GM19463 (cell line): ENCODE data around the gene SHISA4.
A peak's percentile ranks its signal among the peaks of the same experiment; 100 is the strongest.

Experiments
- ATAC-seq: cut with Tn5 transposase; IDR thresholded peaks from one replicate; pipeline ENCODE4 v1.9.1; 2021; ENCODE audit warnings: mild to moderate bottlenecking, moderate library complexity; ENCODE audit not compliant: unreplicated experiment

Gene SHISA4

DNA sequence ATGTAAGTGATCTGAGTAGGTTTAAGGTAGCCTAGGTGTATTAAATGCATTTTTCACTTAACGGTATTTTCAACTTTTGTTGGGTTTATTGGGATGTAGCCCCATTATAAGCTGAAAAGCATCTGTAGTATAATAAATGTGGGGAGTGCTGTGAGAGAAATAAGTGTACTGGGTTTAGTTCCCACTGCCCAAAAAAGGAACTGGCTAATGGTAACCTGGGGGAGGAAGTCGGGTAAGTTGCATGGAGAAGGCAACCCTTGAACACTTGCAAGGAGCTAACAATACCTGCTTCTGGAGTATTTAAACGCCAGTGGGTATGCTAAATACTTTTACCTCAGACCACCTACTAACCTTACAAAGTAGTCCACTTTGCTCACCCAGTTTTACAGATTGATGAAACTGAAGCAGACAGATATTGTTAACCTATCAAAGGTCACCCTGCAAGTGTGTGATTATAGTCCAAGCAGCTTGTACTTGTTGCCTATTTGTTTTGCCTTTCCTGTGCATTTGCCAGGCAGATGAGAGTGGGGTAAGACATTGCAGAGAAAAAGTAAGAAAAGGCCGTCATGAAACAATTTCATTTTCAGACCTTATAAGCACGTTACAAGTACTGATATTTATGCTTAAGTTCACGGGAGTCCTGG is 7.6 kb upstream of the SHISA4 start:
- ATAC-seq, result no peak

DNA sequence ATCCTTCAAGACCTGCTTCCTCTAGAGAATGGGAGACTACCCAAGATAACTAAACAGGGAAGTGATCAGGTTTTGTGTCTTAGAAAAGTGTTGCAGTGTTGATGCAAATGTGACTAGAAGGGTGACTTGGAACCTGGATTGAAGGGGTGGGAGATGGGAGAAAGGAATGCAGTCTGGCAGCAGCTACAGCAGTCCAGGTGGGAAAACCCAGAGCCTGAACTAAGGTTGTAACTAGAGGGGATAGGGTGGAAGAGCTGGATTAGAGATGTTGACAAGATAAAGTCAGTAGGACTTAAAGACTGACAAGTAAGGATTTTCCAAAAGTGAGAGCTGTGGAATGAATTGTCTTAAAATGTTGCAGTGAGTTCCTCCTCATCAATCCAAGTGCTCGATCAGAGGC is 7.1 kb upstream of the SHISA4 start:
- ATAC-seq, result no peak

- ATAC-seq, result peak; percentile 56
These were observed 6.0 kb upstream of the SHISA4 start for GRCh38 chr1:201882665-201883132.

DNA sequence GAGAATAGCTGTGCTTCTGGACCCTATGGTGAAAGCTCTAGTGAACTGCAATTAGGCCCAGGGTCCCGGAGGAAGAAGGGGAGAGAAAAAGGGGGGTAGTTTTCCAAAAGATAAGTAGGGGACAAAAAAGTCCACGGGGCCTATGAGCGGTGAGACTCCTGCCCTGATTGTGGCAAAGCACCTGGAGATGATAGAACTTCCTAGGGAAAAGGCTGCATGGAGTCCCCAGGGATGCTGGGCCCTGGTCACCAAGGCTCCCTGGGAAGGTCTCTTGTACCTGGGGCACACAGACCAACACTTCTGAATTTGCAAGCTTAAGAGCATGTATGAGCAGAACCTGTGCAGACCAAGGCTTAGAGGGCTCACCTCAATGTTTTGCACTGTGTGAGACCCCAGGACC is 5.4 kb upstream of the SHISA4 start:
- no peak for ATAC-seq

- no peak for ATAC-seq
These were observed 4.9 kb upstream of the SHISA4 start for GRCh38 chr1:201883786-201884185.

GRCh38 chr1:201884425-201884824 is 4.3 kb upstream of the SHISA4 start:
- no peak for ATAC-seq

DNA sequence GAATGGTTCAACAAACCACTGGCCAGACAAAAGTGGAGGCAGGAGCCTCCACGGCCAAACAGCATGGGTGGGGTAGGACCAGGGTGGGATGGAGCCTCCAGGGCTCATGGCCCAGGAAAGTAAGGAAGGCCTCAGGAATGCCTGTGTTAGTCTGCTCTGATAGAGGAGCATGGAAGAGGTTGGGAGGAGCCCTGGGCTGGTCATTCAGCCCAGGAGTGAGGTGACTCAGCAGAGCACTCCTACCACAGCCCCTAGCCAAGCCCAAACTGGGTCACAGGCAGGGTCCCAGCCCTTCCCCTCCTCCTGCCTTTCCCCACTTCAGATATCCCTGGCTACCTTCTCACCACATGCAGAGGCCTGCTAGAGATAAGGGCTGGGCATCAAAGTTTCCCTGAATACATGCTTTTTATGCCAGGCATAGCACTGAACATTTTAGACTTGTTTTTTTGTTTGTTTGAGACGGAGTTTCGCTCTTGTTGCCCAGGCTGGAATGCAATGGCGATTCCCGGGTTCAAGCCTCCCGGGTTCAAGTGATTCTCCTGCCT is 3.1 kb upstream of the SHISA4 start:
- no peak for ATAC-seq

DNA sequence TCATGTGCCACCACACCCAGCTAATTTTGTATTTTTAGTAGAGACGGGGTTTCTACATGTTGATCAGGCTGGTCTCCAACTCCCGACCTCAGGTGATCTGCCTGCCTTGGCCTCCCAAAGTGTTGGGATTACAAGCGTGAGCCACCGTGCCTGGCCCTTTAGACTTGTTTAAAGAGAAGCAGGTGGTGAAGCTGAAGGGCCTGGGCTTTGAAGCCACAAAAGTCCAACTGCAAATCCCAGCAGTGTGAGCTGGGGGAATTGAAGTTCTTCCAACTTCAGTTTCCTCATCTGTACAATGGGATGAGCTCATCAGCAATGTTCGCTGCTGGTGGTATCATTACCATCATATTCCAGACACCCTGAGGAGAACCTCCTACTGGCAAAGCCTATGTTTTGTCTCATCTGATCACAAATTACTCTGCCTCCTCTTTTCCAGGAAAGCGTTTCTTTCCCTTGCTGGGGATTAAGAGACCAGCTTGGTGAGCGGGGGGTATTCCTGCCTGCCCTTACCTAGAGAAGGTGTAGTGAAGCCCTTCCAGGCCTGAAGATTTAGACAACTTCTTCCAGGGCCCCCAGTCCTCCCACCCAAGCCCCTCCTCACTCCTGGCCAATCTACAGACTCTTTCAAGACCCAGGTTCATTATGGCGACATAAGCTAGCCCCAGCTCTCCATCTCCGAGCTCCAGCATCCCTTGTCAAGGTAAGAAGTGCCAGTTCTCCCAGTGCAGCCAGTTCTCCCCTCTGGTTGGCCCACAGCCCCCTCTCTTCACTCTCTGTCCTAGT is 2.4 kb upstream of the SHISA4 start:
- ATAC-seq, result no peak

DNA sequence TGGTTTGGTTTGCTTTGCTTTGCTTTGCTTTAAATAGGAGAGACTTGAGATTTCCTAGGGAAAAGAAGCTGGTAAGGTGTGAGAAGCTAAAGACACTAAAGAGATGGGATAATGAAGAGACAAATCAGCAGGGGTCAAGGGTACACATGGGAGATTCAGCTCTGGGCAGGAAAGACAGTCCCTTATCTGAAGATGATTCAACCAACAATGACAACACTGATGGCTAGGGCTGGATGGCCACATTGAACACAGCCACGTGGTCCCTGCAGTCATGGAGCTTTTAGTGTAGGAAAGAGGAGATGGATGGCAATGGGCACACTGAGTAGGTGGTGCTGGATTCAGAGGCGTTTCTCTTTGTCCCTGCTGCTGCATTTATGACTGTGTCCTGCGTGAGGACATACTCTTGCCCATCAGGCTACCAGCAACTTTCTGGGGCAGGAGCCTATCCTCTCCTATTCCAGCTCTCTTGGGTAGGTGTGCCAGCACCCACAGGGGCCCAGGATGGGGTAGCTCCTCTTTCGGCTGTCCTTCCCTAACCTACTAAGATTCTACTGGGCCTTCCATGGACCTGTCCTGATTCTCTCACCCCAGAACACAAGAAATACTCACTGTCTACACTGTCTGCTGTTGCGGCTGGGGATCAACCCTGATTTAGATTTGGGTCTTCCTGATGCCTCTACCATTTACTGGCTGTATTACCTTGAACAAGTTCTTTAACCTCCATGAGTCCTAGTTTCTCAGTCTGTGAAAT is 1.4 kb upstream of the SHISA4 start:
- no peak for ATAC-seq

DNA sequence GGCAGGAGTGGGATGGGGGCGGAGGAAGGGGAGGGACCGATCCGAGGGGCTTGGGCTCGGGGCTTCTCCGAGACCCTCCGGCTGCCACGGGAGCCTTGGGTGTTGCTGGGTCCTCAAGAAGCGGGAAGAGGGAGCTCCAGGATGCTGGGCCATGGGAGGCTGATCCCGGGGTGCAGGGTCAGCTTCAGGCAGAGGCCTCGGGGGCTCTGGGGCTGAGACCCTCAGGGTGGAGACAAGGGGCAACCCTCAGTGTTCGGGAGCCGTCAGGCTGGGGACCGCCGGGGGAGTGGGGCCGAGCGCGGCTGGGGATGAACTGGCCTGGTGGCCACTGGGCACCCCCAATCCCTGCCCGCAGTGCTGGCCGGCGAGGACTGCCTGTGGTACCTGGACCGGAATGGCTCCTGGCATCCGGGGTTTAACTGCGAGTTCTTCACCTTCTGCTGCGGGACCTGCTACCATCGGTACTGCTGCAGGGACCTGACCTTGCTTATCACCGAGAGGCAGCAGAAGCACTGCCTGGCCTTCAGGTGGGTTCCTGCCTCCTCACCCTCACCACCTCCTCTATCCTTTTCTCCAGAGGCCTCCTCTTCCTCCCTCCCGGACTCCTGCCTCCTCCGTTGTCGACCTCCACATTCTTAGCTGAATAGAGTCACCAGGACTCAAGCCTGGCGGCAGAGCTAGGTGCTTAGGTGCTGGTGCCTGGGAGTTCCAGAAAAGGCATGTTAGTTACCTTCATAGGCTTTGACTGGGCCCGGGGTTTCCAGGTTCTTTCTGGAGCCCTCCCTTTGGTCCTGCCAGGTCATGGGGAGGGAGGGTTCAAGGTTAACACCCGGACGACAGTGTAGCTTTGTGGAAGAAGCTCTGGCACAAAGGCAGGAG is 631 bp downstream of the SHISA4 start:
- no peak for ATAC-seq

DNA sequence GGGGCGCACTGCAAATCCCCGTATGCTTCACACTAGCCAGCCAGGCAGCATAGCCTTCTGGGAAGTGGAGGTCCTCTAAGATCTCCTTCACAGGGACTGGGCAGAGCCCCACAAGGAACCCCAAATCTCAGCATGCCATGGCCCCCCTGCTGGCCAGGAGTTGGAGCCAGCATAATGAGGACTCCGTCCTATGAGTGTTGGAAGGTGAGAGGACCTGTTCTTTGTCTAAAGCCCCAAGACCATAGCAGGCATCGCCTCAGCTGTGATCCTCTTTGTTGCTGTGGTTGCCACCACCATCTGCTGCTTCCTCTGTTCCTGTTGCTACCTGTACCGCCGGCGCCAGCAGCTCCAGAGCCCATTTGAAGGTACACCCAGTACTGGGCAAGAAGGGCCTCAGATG is 1.5 kb downstream of the SHISA4 start:
- no peak for ATAC-seq

- ATAC-seq, result no peak
These were observed 2.2 kb downstream of the SHISA4 start for GRCh38 chr1:201890806-201891450.

GRCh38 chr1:201891451-201892045 is 2.9 kb downstream of the SHISA4 start:
- ATAC-seq, result no peak

- no peak for ATAC-seq
These were observed 3.5 kb downstream of the SHISA4 start for GRCh38 chr1:201892211-201892610.

DNA sequence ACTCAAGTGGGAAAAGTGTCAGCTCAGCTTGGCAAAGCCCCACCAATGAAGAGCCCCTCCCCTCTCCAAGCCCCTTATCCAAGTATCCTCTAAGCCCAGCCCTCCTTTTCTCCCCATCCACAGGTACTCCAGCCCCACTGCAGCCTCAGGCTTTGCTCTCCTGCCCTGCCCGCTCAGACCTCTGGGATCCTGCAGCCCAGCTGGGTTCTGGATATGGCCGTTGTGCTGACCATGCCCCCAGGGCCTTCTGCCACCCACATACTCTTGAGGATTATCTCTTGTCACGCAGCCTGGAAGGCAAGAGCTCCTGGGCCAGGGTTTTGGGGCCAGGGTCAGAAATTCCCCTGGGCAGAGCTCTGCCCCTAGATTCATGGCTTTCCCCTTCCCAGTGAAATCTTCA is 4.7 kb downstream of the SHISA4 start:
- ATAC-seq, result no peak

DNA sequence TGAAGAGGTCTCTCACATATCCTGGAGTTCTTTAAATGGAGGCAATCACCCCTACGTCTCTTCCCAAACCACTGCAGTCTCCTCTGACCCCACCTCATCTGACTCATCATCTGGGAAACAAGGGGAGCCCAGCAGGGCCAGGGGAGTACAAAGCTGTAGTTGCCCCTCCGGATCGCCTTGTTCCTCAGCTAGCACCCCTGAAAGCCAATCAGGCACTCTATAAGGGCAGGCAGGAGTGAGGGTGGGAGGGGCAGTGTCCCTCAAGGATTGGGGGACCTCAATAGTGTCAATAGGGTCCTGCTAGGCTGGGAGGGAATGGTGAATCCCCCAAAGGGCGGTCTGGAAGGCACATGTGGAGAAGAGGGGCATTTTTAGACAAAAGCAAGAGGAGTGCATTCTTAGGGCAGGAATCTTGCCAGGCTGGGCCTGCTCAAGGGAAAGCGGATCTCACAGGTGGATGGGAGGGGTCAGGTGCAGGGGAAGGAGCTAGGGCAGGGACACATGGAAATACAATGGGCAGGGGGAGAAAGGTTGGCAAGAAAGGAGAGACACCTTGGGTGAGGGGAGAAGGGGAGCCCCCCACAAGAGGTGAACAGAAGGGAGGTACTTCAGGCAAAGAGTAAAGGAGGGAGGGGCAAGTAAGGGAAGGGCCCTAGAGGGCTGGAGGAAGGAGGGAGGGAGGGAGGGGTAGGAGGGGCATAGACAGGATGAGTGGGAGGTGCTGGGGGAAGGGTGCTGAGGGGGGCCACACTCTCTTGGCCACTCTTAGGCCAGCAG is 5.8 kb downstream of the SHISA4 start:
- no peak for ATAC-seq

GRCh38 chr1:201895120-201895665 is 6.5 kb downstream of the SHISA4 start:
- no peak for ATAC-seq
